ENCODE results near the gene TRAF4.

GRCh38 chr17:28796062-28796461, 52.3 kb downstream of the TRAF4 start:
- TF ChIP-seq CTCF (IDR thresholded peaks at IDR 0.05) (no peak), POLR2A (IDR thresholded peaks at IDR 0.05) (no peak), POLR2AphosphoS5 (IDR thresholded peaks at IDR 0.05; ENCODE audit: insufficient read depth in 1 of 2, low read depth in 1 of 2) (no peak)
